ENCODE measurements around the gene GMDS. TPM values are rescaled to one million over a fixed set of nuclear protein-coding genes. Genes with fewer than 3 reads are reported as not detected.

Gene GMDS
- total RNA-seq, 1 donor from 2014 or later = 34.0 TPM

GRCh38 chr6:2165286-2165685 is 80.1 kb downstream of the GMDS start:
- Mint-ChIP-seq H3K4me3 (ENCODE audit: unreplicated experiment) (no peak overlapping the region), H3K9me3 (ENCODE audit: low read depth) (peaks cover 5% of the 10 kb centered on the region), H3K27me3 (ENCODE audit: low read depth) (no peaks in the 10 kb centered on the region), H3K4me1 (ENCODE audit: low read depth) (peaks cover 24% of the 10 kb centered on the region), H3K27ac (ENCODE audit: unreplicated experiment) (no peak overlapping the region), H3K36me3 (ENCODE audit: low read depth) (no peaks in the 10 kb centered on the region)
- DNase-seq (ENCODE audit: low spot score) = no peak
- TF ChIP-seq CTCF (IDR thresholded peaks at IDR 0.05) = no peak

- Mint-ChIP-seq H3K4me3 (ENCODE audit: unreplicated experiment) (no peak overlapping the region), H3K9me3 (ENCODE audit: low read depth) (peaks cover 5% of the 10 kb centered on the region), H3K27ac (ENCODE audit: unreplicated experiment) (no peak overlapping the region), H3K36me3 (ENCODE audit: low read depth) (no peaks in the 10 kb centered on the region), H3K27me3 (ENCODE audit: low read depth) (no peaks in the 10 kb centered on the region), H3K4me1 (ENCODE audit: low read depth) (peaks cover 24% of the 10 kb centered on the region)
- TF ChIP-seq CTCF (IDR thresholded peaks at IDR 0.05) = no peak
- DNase-seq (ENCODE audit: low spot score) = no peak
These were observed 80.9 kb downstream of the GMDS start for GRCh38 chr6:2164481-2164880.

GRCh38 chr6:2162079-2162445 is 83.3 kb downstream of the GMDS start:
- no peaks in the 10 kb centered on the region for H3K36me3 Mint-ChIP-seq (ENCODE audit: low read depth)
- peak overlapping the region; percentile 77 for H3K27ac Mint-ChIP-seq (ENCODE audit: unreplicated experiment)
- no peak for DNase-seq (ENCODE audit: low spot score)
- no peaks in the 10 kb centered on the region for H3K9me3 Mint-ChIP-seq (ENCODE audit: low read depth)
- no peak overlapping the region for H3K4me3 Mint-ChIP-seq (ENCODE audit: unreplicated experiment)
- no peaks in the 10 kb centered on the region for H3K27me3 Mint-ChIP-seq (ENCODE audit: low read depth)
- TF ChIP-seq CTCF (IDR thresholded peaks at IDR 0.05) = no peak
- H3K4me1 Mint-ChIP-seq (ENCODE audit: low read depth) = peaks cover 42% of the 10 kb centered on the region

- H3K4me1 Mint-ChIP-seq (ENCODE audit: low read depth) = peaks cover 57% of the 10 kb centered on the region
- no peaks in the 10 kb centered on the region for H3K27me3 Mint-ChIP-seq (ENCODE audit: low read depth)
- no peak overlapping the region for H3K27ac Mint-ChIP-seq (ENCODE audit: unreplicated experiment)
- DNase-seq (ENCODE audit: low spot score) = no peak
- TF ChIP-seq CTCF (IDR thresholded peaks at IDR 0.05) = peak; percentile 74
- no peaks in the 10 kb centered on the region for H3K9me3 Mint-ChIP-seq (ENCODE audit: low read depth)
- H3K36me3 Mint-ChIP-seq (ENCODE audit: low read depth) = no peaks in the 10 kb centered on the region
- H3K4me3 Mint-ChIP-seq (ENCODE audit: unreplicated experiment) = no peak overlapping the region
These were observed 86.7 kb downstream of the GMDS start for GRCh38 chr6:2158596-2159271.

- Mint-ChIP-seq H3K27me3 (ENCODE audit: low read depth) (no peaks in the 10 kb centered on the region), H3K4me3 (ENCODE audit: unreplicated experiment) (no peak overlapping the region), H3K4me1 (ENCODE audit: low read depth) (peaks cover 50% of the 10 kb centered on the region), H3K36me3 (ENCODE audit: low read depth) (no peaks in the 10 kb centered on the region), H3K9me3 (ENCODE audit: low read depth) (no peaks in the 10 kb centered on the region), H3K27ac (ENCODE audit: unreplicated experiment) (peak overlapping the region; percentile 69)
- TF ChIP-seq CTCF (IDR thresholded peaks at IDR 0.05) = no peak
- DNase-seq (ENCODE audit: low spot score) = no peak
These were observed 87.8 kb downstream of the GMDS start for GRCh38 chr6:2157441-2158127.
